HG03135 (cell line): ENCODE results near the gene PPP3R1.

ENCODE experiments used
- ATAC-seq: cut with Tn5 transposase; IDR thresholded peaks from one replicate; pipeline ENCODE4 v1.9.1; 2021; ENCODE audit warnings: mild to moderate bottlenecking, moderate library complexity; ENCODE audit not compliant: unreplicated experiment

Gene PPP3R1

GRCh38 chr2:68263632-68264031, 11.3 kb upstream of the PPP3R1 start:
- no peak for ATAC-seq

- ATAC-seq: no peak
Measured at GRCh38 chr2:68258851-68259250, 6.5 kb upstream of the PPP3R1 start.

- no peak for ATAC-seq
Measured at GRCh38 chr2:68256093-68256450, 3.7 kb upstream of the PPP3R1 start.

- no peak for ATAC-seq
Measured at GRCh38 chr2:68253219-68254068, 1.1 kb upstream of the PPP3R1 start.

GRCh38 chr2:68251855-68252399, 405 bp downstream of the PPP3R1 start:
- ATAC-seq: peak; percentile 9

- ATAC-seq: peak; percentile 56
Measured at GRCh38 chr2:68251187-68251854, 1.0 kb downstream of the PPP3R1 start.

GRCh38 chr2:68250652-68251186, 1.6 kb downstream of the PPP3R1 start:
- ATAC-seq: no peak

- ATAC-seq: no peak
Measured at GRCh38 chr2:68250196-68250595, 2.1 kb downstream of the PPP3R1 start.

- ATAC-seq: no peak
Measured at GRCh38 chr2:68248806-68249205, 3.5 kb downstream of the PPP3R1 start.

- no peak for ATAC-seq
Measured at GRCh38 chr2:68248361-68248760, 4.0 kb downstream of the PPP3R1 start.

GRCh38 chr2:68246396-68246795, 5.9 kb downstream of the PPP3R1 start:
- no peak for ATAC-seq

- no peak for ATAC-seq
Measured at GRCh38 chr2:68245672-68246071, 6.7 kb downstream of the PPP3R1 start.

- no peak for ATAC-seq
Measured at GRCh38 chr2:68245066-68245465, 7.3 kb downstream of the PPP3R1 start.

GRCh38 chr2:68244456-68244855, 7.9 kb downstream of the PPP3R1 start:
- no peak for ATAC-seq

- ATAC-seq: no peak
Measured at GRCh38 chr2:68241732-68242131, 10.6 kb downstream of the PPP3R1 start.

- ATAC-seq: no peak
Measured at GRCh38 chr2:68240446-68240845, 11.9 kb downstream of the PPP3R1 start.

- no peak for ATAC-seq
Measured at GRCh38 chr2:68238955-68239822, 13.1 kb downstream of the PPP3R1 start.

- no peak for ATAC-seq
Measured at GRCh38 chr2:68237976-68238580, 14.3 kb downstream of the PPP3R1 start.

GRCh38 chr2:68237404-68237803, 14.9 kb downstream of the PPP3R1 start:
- no peak for ATAC-seq

- ATAC-seq: no peak
Measured at GRCh38 chr2:68236876-68237275, 15.5 kb downstream of the PPP3R1 start.
